DND-41 (cell line): ENCODE data around the gene CDR2L.

Experiments
- CTCF ChIP-seq: IDR thresholded peaks from 2 replicates; pipeline ENCODE4 v1.5.1; 2012; ENCODE audit warnings: borderline replicate concordance, low read length, moderate library complexity, mild to moderate bottlenecking; ENCODE audit not compliant: poor library complexity, severe bottlenecking; ENCODE audit errors: extremely low read depth
- EZH2 ChIP-seq: IDR thresholded peaks from 3 replicates; pipeline ENCODE4 v1.6.1; 2012; ENCODE audit warnings: borderline replicate concordance, low read depth, mild to moderate bottlenecking, moderate library complexity, low read length, inconsistent platforms; ENCODE audit not compliant: severe bottlenecking

DNA sequence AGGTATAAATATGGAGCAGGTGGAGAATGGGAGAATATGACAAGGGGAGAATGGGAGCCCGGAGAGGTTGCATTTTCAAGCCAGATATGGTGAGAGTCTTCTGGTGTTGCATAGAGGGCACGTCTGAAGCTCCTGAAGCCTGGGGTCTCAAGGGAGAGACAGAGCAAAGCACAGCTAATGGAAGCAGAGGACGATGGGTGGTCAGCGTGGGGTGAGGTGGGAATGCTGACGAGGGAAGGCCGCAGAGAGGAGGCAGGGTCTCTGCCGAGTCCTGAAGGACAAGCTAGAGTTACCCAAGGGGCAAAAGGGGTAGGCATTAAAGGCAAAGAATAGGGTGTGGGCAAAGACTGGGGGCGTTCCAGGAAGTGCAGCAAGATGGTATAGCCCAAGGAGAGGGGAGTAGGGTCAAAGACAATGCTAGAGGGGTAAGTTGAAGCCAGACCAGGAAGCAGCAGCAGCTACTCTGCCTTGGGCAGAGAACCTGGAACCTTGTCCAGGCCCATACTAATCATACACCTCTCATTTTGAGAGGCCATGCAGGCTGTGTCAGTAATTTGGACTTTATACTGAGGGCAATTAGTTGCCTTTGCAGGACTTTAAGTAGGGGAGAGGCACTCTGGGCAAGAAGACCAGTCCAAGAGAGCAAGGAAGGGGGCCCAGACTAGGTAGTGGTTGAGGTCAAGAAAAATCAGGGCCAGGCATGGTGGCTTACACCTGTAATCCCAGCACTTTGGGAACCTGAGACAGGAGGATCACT, 49.1 kb upstream of the CDR2L start:
- TF ChIP-seq CTCF = no peak
- TF ChIP-seq EZH2 = no peak
